ENCODE measurements around the gene HS3ST5.

Gene HS3ST5

GRCh38 chr6:114195631-114196403, 147.0 kb downstream of the HS3ST5 start:
- Histone ChIP-seq H3K9me3 (ENCODE audit: control insufficient read depth, low read length) (no peaks in the 10 kb centered on the region), H3K4me1 (ENCODE audit: control insufficient read depth, insufficient read depth, low read length, poor library complexity, severe bottlenecking) (peaks cover 4% of the 10 kb centered on the region), H3K36me3 (ENCODE audit: control insufficient read depth, insufficient read depth, low read length) (no peaks in the 10 kb centered on the region), H3K27ac (ENCODE audit: low read depth, low read length, severe bottlenecking) (no peak overlapping the region), H3K4me3 (ENCODE audit: extremely low read depth, insufficient read depth, low read length, poor library complexity, severe bottlenecking) (no peak overlapping the region)
- 50 to 63% methylated on average over 2 to 5 of the region's 7 CpGs for WGBS, 2 experiments (ENCODE audit: insufficient coverage in 2 of 2)

GRCh38 chr6:114195027-114195365, 147.8 kb downstream of the HS3ST5 start:
- Histone ChIP-seq H3K9me3 (ENCODE audit: control insufficient read depth, low read length) (no peaks in the 10 kb centered on the region), H3K4me1 (ENCODE audit: control insufficient read depth, insufficient read depth, low read length, poor library complexity, severe bottlenecking) (peaks cover 4% of the 10 kb centered on the region), H3K36me3 (ENCODE audit: control insufficient read depth, insufficient read depth, low read length) (no peaks in the 10 kb centered on the region), H3K4me3 (ENCODE audit: extremely low read depth, insufficient read depth, low read length, poor library complexity, severe bottlenecking) (no peak overlapping the region), H3K27ac (ENCODE audit: low read depth, low read length, severe bottlenecking) (no peak overlapping the region)
- no CpG with 5 or more reads among the region's 1 CpG for WGBS, 2 experiments (ENCODE audit: insufficient coverage in 2 of 2)

GRCh38 chr6:114194362-114195026, 148.3 kb downstream of the HS3ST5 start:
- no peaks in the 10 kb centered on the region for H3K36me3 ChIP-seq (ENCODE audit: control insufficient read depth, insufficient read depth, low read length)
- peaks cover 4% of the 10 kb centered on the region for H3K4me1 ChIP-seq (ENCODE audit: control insufficient read depth, insufficient read depth, low read length, poor library complexity, severe bottlenecking)
- 80 to 86% methylated on average over 2 to 3 of the region's 4 CpGs for WGBS, 2 experiments (ENCODE audit: insufficient coverage in 2 of 2)
- H3K9me3 ChIP-seq (ENCODE audit: control insufficient read depth, low read length) = no peaks in the 10 kb centered on the region
- no peak overlapping the region for H3K27ac ChIP-seq (ENCODE audit: low read depth, low read length, severe bottlenecking)
- H3K4me3 ChIP-seq (ENCODE audit: extremely low read depth, insufficient read depth, low read length, poor library complexity, severe bottlenecking) = no peak overlapping the region

- H3K27ac ChIP-seq (ENCODE audit: low read depth, low read length, severe bottlenecking) = no peak overlapping the region
- WGBS, 2 experiments (ENCODE audit: insufficient coverage in 2 of 2) = 100% methylated on average over 1 of the region's 4 CpGs; no CpG with 5 or more reads in 1 of the 2 experiments
- no peaks in the 10 kb centered on the region for H3K9me3 ChIP-seq (ENCODE audit: control insufficient read depth, low read length)
- H3K4me1 ChIP-seq (ENCODE audit: control insufficient read depth, insufficient read depth, low read length, poor library complexity, severe bottlenecking) = no peaks in the 10 kb centered on the region
- no peaks in the 10 kb centered on the region for H3K36me3 ChIP-seq (ENCODE audit: control insufficient read depth, insufficient read depth, low read length)
- H3K4me3 ChIP-seq (ENCODE audit: extremely low read depth, insufficient read depth, low read length, poor library complexity, severe bottlenecking) = no peak overlapping the region
Observed at GRCh38 chr6:114187563-114187962, 155.3 kb downstream of the HS3ST5 start.

GRCh38 chr6:114181664-114182063, 161.2 kb downstream of the HS3ST5 start:
- H3K36me3 ChIP-seq (ENCODE audit: control insufficient read depth, insufficient read depth, low read length) = no peaks in the 10 kb centered on the region
- WGBS, 2 experiments (ENCODE audit: insufficient coverage in 2 of 2) = no CpG with 5 or more reads among the region's 3 CpGs

GRCh38 chr6:114179411-114179810, 163.4 kb downstream of the HS3ST5 start:
- WGBS, 2 experiments (ENCODE audit: insufficient coverage in 2 of 2) = 83 to 100% methylated on average over 1 of the region's 1 CpG
- no peaks in the 10 kb centered on the region for H3K4me1 ChIP-seq (ENCODE audit: control insufficient read depth, insufficient read depth, low read length, poor library complexity, severe bottlenecking)

More at GRCh38 chr6:114181664-114182063, 161.2 kb downstream of the HS3ST5 start:
- no peak overlapping the region for H3K27ac ChIP-seq (ENCODE audit: low read depth, low read length, severe bottlenecking)
- H3K4me3 ChIP-seq (ENCODE audit: extremely low read depth, insufficient read depth, low read length, poor library complexity, severe bottlenecking) = no peak overlapping the region
- H3K4me1 ChIP-seq (ENCODE audit: control insufficient read depth, insufficient read depth, low read length, poor library complexity, severe bottlenecking) = no peaks in the 10 kb centered on the region
- H3K9me3 ChIP-seq (ENCODE audit: control insufficient read depth, low read length) = no peaks in the 10 kb centered on the region

GRCh38 chr6:114176726-114177125, 166.1 kb downstream of the HS3ST5 start:
- Histone ChIP-seq H3K4me1 (ENCODE audit: control insufficient read depth, insufficient read depth, low read length, poor library complexity, severe bottlenecking) (no peaks in the 10 kb centered on the region), H3K9me3 (ENCODE audit: control insufficient read depth, low read length) (no peaks in the 10 kb centered on the region), H3K36me3 (ENCODE audit: control insufficient read depth, insufficient read depth, low read length) (no peaks in the 10 kb centered on the region), H3K27ac (ENCODE audit: low read depth, low read length, severe bottlenecking) (no peak overlapping the region), H3K4me3 (ENCODE audit: extremely low read depth, insufficient read depth, low read length, poor library complexity, severe bottlenecking) (no peak overlapping the region)
- 75 to 100% methylated on average over 1 of the region's 2 CpGs for WGBS, 2 experiments (ENCODE audit: insufficient coverage in 2 of 2)

More at GRCh38 chr6:114179411-114179810, 163.4 kb downstream of the HS3ST5 start:
- no peaks in the 10 kb centered on the region for H3K36me3 ChIP-seq (ENCODE audit: control insufficient read depth, insufficient read depth, low read length)
- no peaks in the 10 kb centered on the region for H3K9me3 ChIP-seq (ENCODE audit: control insufficient read depth, low read length)
- no peak overlapping the region for H3K27ac ChIP-seq (ENCODE audit: low read depth, low read length, severe bottlenecking)
- no peak overlapping the region for H3K4me3 ChIP-seq (ENCODE audit: extremely low read depth, insufficient read depth, low read length, poor library complexity, severe bottlenecking)

- whole genome bisulfite sequencing, 2 experiments (ENCODE audit: insufficient coverage in 2 of 2) = no CpG with 5 or more reads among the region's 1 CpG
Observed at GRCh38 chr6:114172576-114173260, 170.1 kb downstream of the HS3ST5 start.

GRCh38 chr6:114171473-114171872, 171.3 kb downstream of the HS3ST5 start:
- Histone ChIP-seq H3K4me1 (ENCODE audit: control insufficient read depth, insufficient read depth, low read length, poor library complexity, severe bottlenecking) (no peaks in the 10 kb centered on the region), H3K9me3 (ENCODE audit: control insufficient read depth, low read length) (no peaks in the 10 kb centered on the region), H3K27ac (ENCODE audit: low read depth, low read length, severe bottlenecking) (no peak overlapping the region), H3K36me3 (ENCODE audit: control insufficient read depth, insufficient read depth, low read length) (no peaks in the 10 kb centered on the region), H3K4me3 (ENCODE audit: extremely low read depth, insufficient read depth, low read length, poor library complexity, severe bottlenecking) (no peak overlapping the region)
- WGBS, 2 experiments (ENCODE audit: insufficient coverage in 2 of 2) = 96 to 100% methylated on average over 3 to 4 of the region's 4 CpGs

More at GRCh38 chr6:114172576-114173260, 170.1 kb downstream of the HS3ST5 start:
- no peaks in the 10 kb centered on the region for H3K9me3 ChIP-seq (ENCODE audit: control insufficient read depth, low read length)
- no peak overlapping the region for H3K27ac ChIP-seq (ENCODE audit: low read depth, low read length, severe bottlenecking)
- H3K36me3 ChIP-seq (ENCODE audit: control insufficient read depth, insufficient read depth, low read length) = no peaks in the 10 kb centered on the region
- H3K4me3 ChIP-seq (ENCODE audit: extremely low read depth, insufficient read depth, low read length, poor library complexity, severe bottlenecking) = no peak overlapping the region
- no peaks in the 10 kb centered on the region for H3K4me1 ChIP-seq (ENCODE audit: control insufficient read depth, insufficient read depth, low read length, poor library complexity, severe bottlenecking)

GRCh38 chr6:114170958-114171387, 171.8 kb downstream of the HS3ST5 start:
- Histone ChIP-seq H3K36me3 (ENCODE audit: control insufficient read depth, insufficient read depth, low read length) (no peaks in the 10 kb centered on the region), H3K9me3 (ENCODE audit: control insufficient read depth, low read length) (no peaks in the 10 kb centered on the region), H3K4me1 (ENCODE audit: control insufficient read depth, insufficient read depth, low read length, poor library complexity, severe bottlenecking) (no peaks in the 10 kb centered on the region), H3K4me3 (ENCODE audit: extremely low read depth, insufficient read depth, low read length, poor library complexity, severe bottlenecking) (no peak overlapping the region), H3K27ac (ENCODE audit: low read depth, low read length, severe bottlenecking) (no peak overlapping the region)
- WGBS, 2 experiments (ENCODE audit: insufficient coverage in 2 of 2) = 100% methylated on average over 1 of the region's 1 CpG; no CpG with 5 or more reads in 1 of the 2 experiments
